Mesendoderm (in vitro differentiated cells): ENCODE results near the gene TBC1D13.

Experiments used
- DNase-seq: peaks from one replicate; pipeline ENCODE4 v3.0.0; 2013
- H2AK5ac ChIP-seq: 2 replicates; pipeline ENCODE4 v1.6.1; 2013; ENCODE audit warnings: low read length, inconsistent platforms
- H2BK120ac ChIP-seq: 2 replicates; pipeline ENCODE4 v1.6.1; 2013; ENCODE audit warnings: low read depth, mild to moderate bottlenecking, low read length, moderate library complexity, mixed read lengths
- H2BK15ac ChIP-seq: replicated peaks from 2 replicates; pipeline ENCODE4 v1.6.1; 2013; ENCODE audit warnings: low read depth, mild to moderate bottlenecking, moderate library complexity
- H2BK5ac ChIP-seq: 2 replicates; pipeline ENCODE4 v1.6.1; 2013; ENCODE audit warnings: low read length, inconsistent platforms
- H3K18ac ChIP-seq: 2 replicates; pipeline ENCODE4 v1.6.1; 2013; ENCODE audit warnings: mild to moderate bottlenecking, low read length, mixed read lengths
- H3K23ac ChIP-seq: one replicate; pipeline ENCODE4 v1.6.1; 2013; ENCODE audit warnings: low read length
- H3K27ac ChIP-seq: 2 replicates; pipeline ENCODE4 v1.5.1; 2013; ENCODE audit warnings: low read depth, mild to moderate bottlenecking, inconsistent platforms, low read length, moderate library complexity
- H3K27me3 ChIP-seq: 2 replicates; pipeline ENCODE4 v1.6.1; 2013; ENCODE audit warnings: low read length, control low read depth, mild to moderate bottlenecking, inconsistent platforms; ENCODE audit not compliant: insufficient read depth, poor library complexity
- H3K36me3 ChIP-seq: 2 replicates; pipeline ENCODE4 v1.6.1; 2013; ENCODE audit warnings: low read length, inconsistent platforms; ENCODE audit not compliant: control insufficient read depth, insufficient read depth
- H3K4ac ChIP-seq: one replicate; pipeline ENCODE4 v1.6.1; 2013; ENCODE audit warnings: low read depth, mild to moderate bottlenecking, low read length, moderate library complexity
- H3K4me1 ChIP-seq: 2 replicates; pipeline ENCODE4 v1.6.1; 2013; ENCODE audit warnings: low read depth, low read length, inconsistent platforms; ENCODE audit not compliant: control insufficient read depth
- H3K4me2 ChIP-seq: 2 replicates; pipeline ENCODE4 v1.6.1; 2013; ENCODE audit warnings: low read length
- H3K4me3 ChIP-seq: 2 replicates; pipeline ENCODE4 v1.5.1; 2013; ENCODE audit warnings: mild to moderate bottlenecking, low read length
- H3K56ac ChIP-seq: one replicate; pipeline ENCODE4 v1.6.1; 2013; ENCODE audit warnings: low read length
- H3K79me1 ChIP-seq: 2 replicates; pipeline ENCODE4 v1.6.1; 2013; ENCODE audit warnings: low read length, inconsistent platforms
- H3K79me2 ChIP-seq: 2 replicates; pipeline ENCODE4 v1.6.1; 2013; ENCODE audit warnings: mild to moderate bottlenecking, low read length; ENCODE audit not compliant: control insufficient read depth, insufficient read depth
- H3K9ac ChIP-seq: 2 replicates; pipeline ENCODE4 v1.6.1; 2013; ENCODE audit warnings: low read length, inconsistent platforms
- H4K5ac ChIP-seq: one replicate; pipeline ENCODE4 v1.6.1; 2013; ENCODE audit warnings: low read length
- H4K8ac ChIP-seq: one replicate; pipeline ENCODE4 v1.6.1; 2013; ENCODE audit warnings: low read depth, mild to moderate bottlenecking, control low read depth, low read length, moderate library complexity
- WGBS: extraction: QIAGEN DNeasy Blood & Tissue Kit; methylation state at CpG from one replicate; pipeline ENCODE4 v1.1.7; 2013; ENCODE audit warnings: low lambda C conversion rate, missing lambda C conversion rate; ENCODE audit not compliant: insufficient coverage; ENCODE audit errors: extremely low coverage; 5-methylcytosine and 5-hydroxymethylcytosine counted together

The TBC1D13 gene

DNA sequence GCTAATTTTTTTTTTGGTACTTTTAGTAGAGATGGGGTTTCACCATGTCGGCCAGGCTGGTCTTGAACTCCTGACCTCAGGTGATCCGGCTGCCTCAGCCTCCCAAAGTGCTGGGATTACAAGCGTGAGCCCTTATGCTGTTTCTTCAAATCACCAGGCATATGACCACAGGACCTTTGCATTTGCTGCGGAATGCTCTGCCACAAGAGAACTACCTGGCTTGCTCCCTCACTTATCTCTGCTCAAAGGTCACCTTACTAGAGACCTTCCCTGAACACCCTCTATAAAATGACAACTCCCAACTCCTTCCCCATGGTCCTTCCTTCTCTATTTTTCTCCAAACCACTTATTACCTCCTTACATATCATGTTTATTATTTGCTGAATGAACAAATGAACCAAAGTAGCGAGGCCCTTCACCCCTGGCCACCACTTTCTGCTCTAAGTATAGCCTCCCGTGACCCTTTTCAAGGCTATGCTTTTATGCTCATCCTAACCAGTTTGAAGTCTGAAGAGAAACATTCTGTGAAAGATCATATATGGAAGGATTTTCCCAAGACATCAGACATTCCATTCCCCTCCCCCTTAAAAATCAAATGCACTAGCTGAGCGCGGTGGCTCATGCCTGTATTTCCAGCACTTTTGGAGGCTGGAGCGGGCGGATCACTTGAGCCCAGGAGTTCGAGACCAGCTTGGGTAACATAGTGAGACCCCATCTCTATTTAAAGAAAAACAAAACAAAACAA lies 16.6 kb upstream of the TBC1D13 start:
- H3K18ac ChIP-seq: no peak overlapping the region
- no peak overlapping the region for H2AK5ac ChIP-seq
- no peaks in the 10 kb centered on the region for H3K79me1 ChIP-seq
- H4K8ac ChIP-seq: no peak overlapping the region
- H3K4ac ChIP-seq: no peak overlapping the region
- no peak overlapping the region for H2BK15ac ChIP-seq
- H4K5ac ChIP-seq: no peak overlapping the region
- peak overlapping the region; percentile 9 for H3K23ac ChIP-seq
- no peaks in the 10 kb centered on the region for H3K79me2 ChIP-seq
- no peak overlapping the region for H3K4me3 ChIP-seq
- WGBS: no CpG with 5 or more reads among the region's 11 CpGs
- peak overlapping the region; percentile 93 for H3K56ac ChIP-seq
- no peaks in the 10 kb centered on the region for H3K36me3 ChIP-seq
- H3K4me2 ChIP-seq: peak overlapping the region; percentile 93
- H2BK5ac ChIP-seq: no peak overlapping the region
- H3K9ac ChIP-seq: peak overlapping the region; percentile 85
- H3K27me3 ChIP-seq: no peaks in the 10 kb centered on the region
- H2BK120ac ChIP-seq: no peak overlapping the region
- H3K27ac ChIP-seq: no peak overlapping the region
- no peak for DNase-seq
- H3K4me1 ChIP-seq: no peaks in the 10 kb centered on the region

DNA sequence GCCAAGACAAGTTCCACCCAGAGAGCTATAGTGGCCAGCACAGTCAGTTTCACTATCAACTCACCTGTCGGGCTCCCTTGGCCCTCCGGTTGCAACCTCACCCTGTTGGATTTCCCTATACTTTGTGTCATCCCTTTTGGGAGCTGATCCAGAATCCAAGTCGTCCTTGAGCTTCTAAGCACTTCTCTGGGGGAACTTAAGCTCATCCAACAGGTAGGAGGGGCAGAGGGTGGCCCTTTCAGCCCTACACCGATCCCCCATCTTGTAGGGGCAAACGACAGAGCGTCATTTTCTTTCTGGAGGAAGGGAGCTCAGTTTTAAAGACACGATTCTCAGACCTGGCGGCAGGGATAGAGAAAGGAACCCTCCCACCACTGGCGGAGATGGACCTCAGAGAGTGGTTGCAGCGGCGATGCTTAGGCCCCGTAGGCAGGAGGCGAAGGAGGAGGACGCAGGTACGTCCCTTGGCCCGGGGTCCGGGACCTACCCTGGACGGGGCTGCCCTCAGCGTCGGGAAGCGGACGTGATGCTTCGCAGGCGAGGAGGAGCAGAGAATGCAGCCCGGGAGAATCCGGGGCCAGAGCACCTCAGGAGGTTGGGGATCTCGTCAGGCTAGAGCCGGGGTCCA lies 15.8 kb upstream of the TBC1D13 start:
- Histone ChIP-seq H3K18ac (peak overlapping the region; percentile 29), H3K36me3 (no peaks in the 10 kb centered on the region), H3K27ac (peak overlapping the region; percentile 60), H2BK5ac (no peak overlapping the region), H3K79me1 (no peaks in the 10 kb centered on the region), H3K4me2 (peak overlapping the region; percentile 93), H3K4me1 (no peaks in the 10 kb centered on the region), H3K23ac (no peak overlapping the region), H3K56ac (peak overlapping the region; percentile 93), H2BK15ac (no peak overlapping the region), H3K79me2 (no peaks in the 10 kb centered on the region), H2BK120ac (no peak overlapping the region), H2AK5ac (no peak overlapping the region), H4K5ac (no peak overlapping the region), H3K9ac (peak overlapping the region; percentile 85), H3K4me3 (peak overlapping the region; percentile 77), H4K8ac (no peak overlapping the region), H3K4ac (no peak overlapping the region), H3K27me3 (no peaks in the 10 kb centered on the region)
- DNase-seq: peak; percentile 52
- no CpG with 5 or more reads among the region's 28 CpGs for WGBS

DNA sequence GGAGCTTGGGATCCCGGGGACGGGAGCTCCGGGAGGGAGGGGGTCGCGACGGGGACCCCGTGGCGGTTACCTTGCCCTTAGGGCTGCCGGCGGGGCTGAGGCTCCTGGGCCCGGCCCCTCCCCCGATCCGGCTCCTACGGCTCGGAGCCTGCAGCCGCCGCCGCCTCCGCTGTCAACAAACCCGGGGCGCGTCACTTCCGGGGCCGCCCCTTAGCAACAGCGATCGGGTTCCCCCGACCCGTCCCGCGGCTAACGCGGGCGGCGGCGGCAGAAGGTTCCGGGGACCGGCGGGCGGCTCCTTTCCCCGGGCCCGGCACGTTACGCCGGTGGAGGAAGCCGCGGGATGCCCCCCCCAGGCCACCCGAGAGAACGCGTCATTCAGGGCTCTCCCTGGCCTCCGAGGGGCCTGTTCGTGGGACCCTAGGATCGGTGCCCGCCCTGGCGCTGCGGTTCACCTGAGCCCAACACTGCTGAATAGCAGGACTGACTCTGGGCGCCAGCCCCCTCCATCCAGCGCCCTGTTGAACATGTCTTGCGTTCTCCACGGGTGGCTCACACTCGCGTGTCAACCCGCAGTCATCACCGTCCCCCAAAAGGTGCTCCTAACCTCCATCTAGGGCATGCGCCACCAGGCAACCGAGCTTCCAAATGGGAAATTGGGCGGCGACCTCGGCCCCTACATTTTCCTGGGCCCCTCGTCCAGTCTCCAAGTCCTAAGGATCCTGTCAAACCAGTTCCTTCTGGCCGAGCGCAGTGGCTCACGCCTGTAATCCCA lies 15.1 kb upstream of the TBC1D13 start, which contains the start of gene ZER1:
Gene ZER1 (minus strand): TSS at position 183 of the 775 bp plus-strand sequence. CDS start 16,362 bp downstream, outside the sequence.
- no peak within 1 kb of the TSS for H2BK15ac ChIP-seq
- no peaks in the 10 kb centered on the region for H3K4me1 ChIP-seq
- H3K18ac ChIP-seq: peak within 1 kb of the TSS; percentile 29
- WGBS: no CpG with 5 or more reads among the region's 72 CpGs
- H3K79me2 ChIP-seq: no peaks in the 10 kb centered on the region
- H3K4me3 ChIP-seq: peak within 1 kb of the TSS; percentile 77
- H2BK5ac ChIP-seq: no peak within 1 kb of the TSS
- no peak within 1 kb of the TSS for H4K5ac ChIP-seq
- no peaks in the 10 kb centered on the region for H3K27me3 ChIP-seq
- H3K79me1 ChIP-seq: no peaks in the 10 kb centered on the region
- H3K9ac ChIP-seq: peak within 1 kb of the TSS; percentile 85
- H2BK120ac ChIP-seq: no peak within 1 kb of the TSS
- H2AK5ac ChIP-seq: no peak within 1 kb of the TSS
- peak within 1 kb of the TSS; percentile 94 for H3K4me2 ChIP-seq
- peak within 1 kb of the TSS; percentile 94 for H3K56ac ChIP-seq
- no peaks in the 10 kb centered on the region for H3K36me3 ChIP-seq
- no peak within 1 kb of the TSS for H3K4ac ChIP-seq
- H4K8ac ChIP-seq: no peak within 1 kb of the TSS
- DNase-seq: peak; percentile 93
- H3K27ac ChIP-seq: peak within 1 kb of the TSS; percentile 60
- H3K23ac ChIP-seq: peak within 1 kb of the TSS; percentile 89

DNA sequence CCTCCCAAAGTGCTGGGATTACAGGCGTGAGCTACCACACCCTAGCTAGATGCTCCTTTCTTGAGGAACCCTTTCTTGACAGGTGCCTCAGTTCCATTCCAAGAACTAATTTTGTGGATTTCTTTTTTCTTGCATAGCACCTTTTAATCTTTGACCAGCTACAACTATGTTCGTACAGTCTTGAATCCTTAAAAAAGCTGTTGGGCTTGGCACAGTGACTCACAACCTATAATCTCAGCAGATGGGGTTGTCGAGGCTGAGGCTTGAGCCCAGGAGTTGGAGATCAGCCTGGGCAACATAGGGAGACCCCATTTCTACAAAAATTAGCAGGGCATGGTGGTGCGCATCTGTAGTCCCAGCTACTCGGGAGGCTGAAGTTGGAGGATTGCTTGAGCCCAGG lies 14.0 kb upstream of the TBC1D13 start:
- Histone ChIP-seq H2BK15ac (no peak overlapping the region), H3K27me3 (no peaks in the 10 kb centered on the region), H3K56ac (no peak overlapping the region), H3K4me3 (no peak overlapping the region), H4K5ac (no peak overlapping the region), H2AK5ac (no peak overlapping the region), H2BK120ac (no peak overlapping the region), H3K4me1 (no peaks in the 10 kb centered on the region), H3K79me1 (no peaks in the 10 kb centered on the region), H3K9ac (no peak overlapping the region), H3K23ac (no peak overlapping the region), H3K4ac (no peak overlapping the region), H3K4me2 (no peak overlapping the region), H4K8ac (no peak overlapping the region), H2BK5ac (no peak overlapping the region), H3K27ac (no peak overlapping the region), H3K79me2 (no peaks in the 10 kb centered on the region), H3K36me3 (no peaks in the 10 kb centered on the region), H3K18ac (no peak overlapping the region)
- WGBS: no CpG with 5 or more reads among the region's 5 CpGs
- DNase-seq: no peak

DNA sequence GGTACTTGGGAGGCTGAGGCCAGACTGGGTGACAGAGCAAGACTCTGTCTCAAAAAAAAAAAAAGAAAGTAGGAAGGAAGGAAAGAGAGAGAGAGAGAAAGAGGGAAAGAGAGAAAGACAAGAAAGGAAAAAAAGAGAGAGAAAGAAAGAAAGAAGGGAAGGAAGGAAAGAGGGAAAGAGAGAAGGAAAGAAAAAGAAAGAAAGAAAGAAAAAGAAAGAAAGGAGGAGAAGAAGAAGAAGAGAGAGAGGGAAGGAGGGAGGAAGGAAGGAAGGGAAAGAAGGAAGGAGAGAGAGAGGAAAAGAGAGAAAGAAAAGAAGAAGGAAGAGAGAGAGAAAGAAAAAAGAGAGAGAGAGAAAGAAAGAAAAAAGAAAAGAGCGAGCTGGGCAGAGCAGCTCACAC lies 12.2 kb upstream of the TBC1D13 start:
- Histone ChIP-seq H3K4me2 (no peak overlapping the region), H3K23ac (no peak overlapping the region), H3K4me1 (no peaks in the 10 kb centered on the region), H3K18ac (no peak overlapping the region), H2BK5ac (no peak overlapping the region), H2BK120ac (no peak overlapping the region), H3K4me3 (no peak overlapping the region), H3K9ac (no peak overlapping the region), H3K36me3 (no peaks in the 10 kb centered on the region), H3K79me1 (no peaks in the 10 kb centered on the region), H3K27me3 (no peaks in the 10 kb centered on the region), H3K56ac (no peak overlapping the region), H3K27ac (no peak overlapping the region), H2AK5ac (no peak overlapping the region), H4K5ac (no peak overlapping the region), H3K79me2 (no peaks in the 10 kb centered on the region), H4K8ac (no peak overlapping the region), H2BK15ac (no peak overlapping the region), H3K4ac (no peak overlapping the region)
- no peak for DNase-seq
- no CpG with 5 or more reads among the region's 1 CpG for WGBS
